DND-41 (cell line): ENCODE measurements around the gene SAMD11.

Source experiments
- CTCF ChIP-seq: IDR thresholded peaks from 2 replicates; pipeline ENCODE4 v1.5.1; 2012; ENCODE audit warnings: borderline replicate concordance, low read length, moderate library complexity, mild to moderate bottlenecking; ENCODE audit not compliant: poor library complexity, severe bottlenecking; ENCODE audit errors: extremely low read depth
- EZH2 ChIP-seq: IDR thresholded peaks from 3 replicates; pipeline ENCODE4 v1.6.1; 2012; ENCODE audit warnings: borderline replicate concordance, low read depth, mild to moderate bottlenecking, moderate library complexity, low read length, inconsistent platforms; ENCODE audit not compliant: severe bottlenecking

GRCh38 chr1:974687-975328, 51.1 kb downstream of the SAMD11 start:
- TF ChIP-seq CTCF (no peak), EZH2 (no peak)
